ENCODE measurements around the gene CELSR1. TPM values are rescaled to one million over a fixed set of nuclear protein-coding genes. Genes with fewer than 3 reads are reported as not detected.
A peak's percentile ranks its signal among the peaks of the same experiment; 100 is the strongest.

CELSR1 gene
- total RNA-seq, 1 donor from 2014 or later: 16.0 TPM

DNA sequence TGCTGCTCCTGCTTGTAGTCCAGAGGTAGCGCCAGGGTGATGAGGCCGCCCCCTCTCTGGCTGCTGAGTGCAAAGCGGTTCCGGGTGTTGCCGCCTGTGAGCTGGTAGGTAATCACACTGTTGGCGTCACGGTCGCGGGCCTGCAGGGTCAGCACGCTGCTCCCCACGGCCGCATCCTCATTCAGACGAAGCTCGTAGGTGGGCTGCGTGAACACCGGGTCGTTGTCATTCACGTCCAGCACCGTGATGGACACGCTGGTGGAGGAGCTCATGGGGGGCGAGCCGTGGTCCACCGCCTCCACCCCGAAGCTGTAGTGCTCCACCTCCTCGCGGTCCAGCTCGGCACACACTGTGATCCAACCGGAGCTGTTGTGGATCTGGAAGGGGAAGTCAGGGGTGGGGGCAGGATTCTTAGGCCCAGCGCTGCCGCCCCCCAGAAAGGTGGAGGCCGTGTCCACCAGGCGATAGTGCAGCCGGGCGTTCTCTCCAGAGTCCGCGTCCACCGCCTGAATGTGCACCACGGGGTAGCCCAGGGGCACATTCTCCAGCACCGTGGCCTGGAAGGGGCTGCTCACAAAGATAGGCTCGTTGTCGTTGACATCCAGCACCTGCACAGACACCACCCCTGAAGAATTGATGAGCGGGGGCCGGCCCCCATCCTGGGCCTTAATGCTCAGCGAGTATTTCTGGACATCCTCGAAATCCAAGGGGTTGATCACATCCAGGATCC lies 2.4 kb downstream of the CELSR1 start:
- Mint-ChIP-seq H3K4me1 (ENCODE audit: unreplicated experiment) (peaks cover 31% of the 10 kb centered on the region), H3K4me3 (ENCODE audit: unreplicated experiment) (peak overlapping the region; percentile 58), H3K9me3 (ENCODE audit: unreplicated experiment) (no peaks in the 10 kb centered on the region), H3K27ac (ENCODE audit: unreplicated experiment) (no peak overlapping the region), H3K36me3 (ENCODE audit: unreplicated experiment) (no peaks in the 10 kb centered on the region), H3K27me3 (ENCODE audit: unreplicated experiment) (no peaks in the 10 kb centered on the region)
- DNase-seq (ENCODE audit: extremely low spot score, unreplicated experiment): no peak
- TF ChIP-seq, protein P1, sequence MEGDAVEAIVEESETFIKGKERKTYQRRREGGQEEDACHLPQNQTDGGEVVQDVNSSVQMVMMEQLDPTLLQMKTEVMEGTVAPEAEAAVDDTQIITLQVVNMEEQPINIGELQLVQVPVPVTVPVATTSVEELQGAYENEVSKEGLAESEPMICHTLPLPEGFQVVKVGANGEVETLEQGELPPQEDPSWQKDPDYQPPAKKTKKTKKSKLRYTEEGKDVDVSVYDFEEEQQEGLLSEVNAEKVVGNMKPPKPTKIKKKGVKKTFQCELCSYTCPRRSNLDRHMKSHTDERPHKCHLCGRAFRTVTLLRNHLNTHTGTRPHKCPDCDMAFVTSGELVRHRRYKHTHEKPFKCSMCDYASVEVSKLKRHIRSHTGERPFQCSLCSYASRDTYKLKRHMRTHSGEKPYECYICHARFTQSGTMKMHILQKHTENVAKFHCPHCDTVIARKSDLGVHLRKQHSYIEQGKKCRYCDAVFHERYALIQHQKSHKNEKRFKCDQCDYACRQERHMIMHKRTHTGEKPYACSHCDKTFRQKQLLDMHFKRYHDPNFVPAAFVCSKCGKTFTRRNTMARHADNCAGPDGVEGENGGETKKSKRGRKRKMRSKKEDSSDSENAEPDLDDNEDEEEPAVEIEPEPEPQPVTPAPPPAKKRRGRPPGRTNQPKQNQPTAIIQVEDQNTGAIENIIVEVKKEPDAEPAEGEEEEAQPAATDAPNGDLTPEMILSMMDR (IDR thresholded peaks at IDR 0.05): no peak

DNA sequence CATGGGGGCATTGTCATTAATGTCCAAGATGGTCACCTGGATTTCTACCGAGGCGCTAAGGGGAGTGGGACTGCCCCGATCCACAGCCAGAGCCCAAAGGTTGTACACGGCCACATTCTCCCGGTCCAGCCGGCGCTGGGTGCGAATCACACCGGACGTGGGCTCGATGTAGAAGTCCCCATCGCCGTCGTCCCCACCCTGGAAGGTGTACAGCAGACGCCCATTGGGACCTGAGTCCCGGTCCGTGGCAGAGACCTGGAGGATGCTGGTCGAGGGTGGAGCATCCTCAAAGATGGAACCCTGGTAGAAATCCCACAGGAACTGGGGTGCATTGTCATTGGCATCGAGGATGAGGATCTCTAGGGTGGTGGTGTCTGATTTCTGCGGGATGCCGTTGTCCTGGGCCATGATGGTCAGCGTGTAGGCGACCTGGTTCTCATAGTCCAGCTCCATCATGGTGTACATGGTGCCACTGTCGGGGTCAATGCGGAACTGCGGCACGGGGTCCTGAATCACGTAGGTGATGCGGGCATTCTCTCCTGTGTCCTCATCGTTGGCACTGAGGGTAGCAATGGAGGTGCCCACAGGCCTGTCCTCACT lies 3.1 kb downstream of the CELSR1 start:
- DNase-seq (ENCODE audit: extremely low spot score, unreplicated experiment): no peak
- H3K36me3 Mint-ChIP-seq (ENCODE audit: unreplicated experiment): no peaks in the 10 kb centered on the region
- H3K9me3 Mint-ChIP-seq (ENCODE audit: unreplicated experiment): no peaks in the 10 kb centered on the region
- H3K4me3 Mint-ChIP-seq (ENCODE audit: unreplicated experiment): no peak overlapping the region
- H3K4me1 Mint-ChIP-seq (ENCODE audit: unreplicated experiment): peaks cover 31% of the 10 kb centered on the region
- H3K27me3 Mint-ChIP-seq (ENCODE audit: unreplicated experiment): no peaks in the 10 kb centered on the region
- H3K27ac Mint-ChIP-seq (ENCODE audit: unreplicated experiment): no peak overlapping the region
- TF ChIP-seq, protein P1 (IDR thresholded peaks at IDR 0.05): no peak

DNA sequence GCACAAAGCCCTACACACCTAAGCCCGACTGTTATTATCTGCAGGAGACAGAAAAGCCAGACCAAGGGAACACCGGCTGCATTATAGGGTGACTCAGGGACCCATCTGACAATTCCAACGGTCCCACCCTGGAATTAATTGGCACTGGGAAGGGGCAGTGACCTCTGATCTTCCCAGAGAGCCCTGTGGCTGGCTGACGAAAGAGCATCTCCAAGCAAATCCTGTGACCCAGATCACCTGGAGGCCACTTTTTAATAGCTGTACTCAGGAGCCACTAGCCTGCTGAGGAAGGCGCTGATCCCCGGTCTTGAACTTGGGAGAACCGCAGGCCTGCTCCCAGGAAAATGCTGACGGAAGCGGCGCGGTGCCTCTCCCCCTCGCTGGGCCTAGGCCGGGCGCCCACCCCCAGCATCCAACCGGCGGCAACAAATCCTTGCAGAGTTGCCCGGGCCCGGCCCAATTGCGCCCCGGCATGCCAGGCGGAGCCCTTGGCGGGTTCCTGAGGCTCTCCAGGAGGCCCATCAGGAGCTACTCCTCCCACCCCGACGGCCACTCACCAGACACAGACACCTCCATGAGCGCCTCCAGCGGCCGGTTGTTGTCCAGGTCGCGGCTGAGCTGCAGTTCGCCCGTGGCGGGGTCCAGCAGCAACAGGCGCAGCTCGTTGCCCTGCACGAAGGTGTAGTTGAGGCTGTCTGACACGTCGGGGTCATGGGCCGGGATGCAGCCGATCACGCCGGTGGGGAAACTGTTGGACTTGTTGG lies 4.2 kb downstream of the CELSR1 start:
- H3K4me1 Mint-ChIP-seq (ENCODE audit: unreplicated experiment): peaks cover 29% of the 10 kb centered on the region
- no peak overlapping the region for H3K27ac Mint-ChIP-seq (ENCODE audit: unreplicated experiment)
- peak overlapping the region; percentile 14 for H3K4me3 Mint-ChIP-seq (ENCODE audit: unreplicated experiment)
- peaks cover 2% of the 10 kb centered on the region for H3K36me3 Mint-ChIP-seq (ENCODE audit: unreplicated experiment)
- no peaks in the 10 kb centered on the region for H3K9me3 Mint-ChIP-seq (ENCODE audit: unreplicated experiment)
- TF ChIP-seq, protein P1 (IDR thresholded peaks at IDR 0.05): no peak
- H3K27me3 Mint-ChIP-seq (ENCODE audit: unreplicated experiment): no peaks in the 10 kb centered on the region
- no peak for DNase-seq (ENCODE audit: extremely low spot score, unreplicated experiment)

DNA sequence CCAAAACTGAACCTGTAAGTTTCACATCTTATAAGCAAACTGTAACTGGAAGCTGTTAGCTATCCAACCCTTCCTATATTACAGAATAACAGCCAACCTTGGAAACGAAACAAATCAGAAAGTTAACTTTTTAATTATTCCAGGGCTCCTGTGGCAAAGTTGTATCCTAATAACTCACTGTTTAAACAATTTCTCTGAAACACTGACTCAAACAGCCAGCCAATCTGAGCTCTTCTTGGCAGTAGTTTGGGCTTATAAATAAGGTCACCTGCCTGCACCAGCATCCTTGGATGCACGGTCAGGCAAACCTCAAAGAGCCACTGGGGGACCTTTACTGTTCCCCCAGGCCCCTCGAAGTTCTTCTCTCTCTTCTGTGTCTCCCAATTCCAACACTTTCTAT lies 5.0 kb downstream of the CELSR1 start:
- Mint-ChIP-seq H3K4me3 (ENCODE audit: unreplicated experiment) (peak overlapping the region; percentile 14), H3K27me3 (ENCODE audit: unreplicated experiment) (no peaks in the 10 kb centered on the region), H3K36me3 (ENCODE audit: unreplicated experiment) (peaks cover 2% of the 10 kb centered on the region), H3K4me1 (ENCODE audit: unreplicated experiment) (peaks cover 34% of the 10 kb centered on the region), H3K27ac (ENCODE audit: unreplicated experiment) (no peak overlapping the region), H3K9me3 (ENCODE audit: unreplicated experiment) (no peaks in the 10 kb centered on the region)
- TF ChIP-seq, protein P1 (IDR thresholded peaks at IDR 0.05): no peak
- no peak for DNase-seq (ENCODE audit: extremely low spot score, unreplicated experiment)
